ENCODE results near the gene DGKD.

The DGKD gene

GRCh38 chr2:233375490-233376314, 21.4 kb downstream of the DGKD start:
- Histone ChIP-seq H4K20me1 (ENCODE audit: low read depth, low read length) (no peaks in the 10 kb centered on the region; the same call in 1 of the 2 replicates), H3K4me2 (ENCODE audit: low read depth, low read length, poor library complexity, severe bottlenecking) (peak overlapping the region; percentile 60), H3K79me2 (ENCODE audit: insufficient read depth, low read length) (no peaks in the 10 kb centered on the region), H3K27ac (ENCODE audit: low read depth, low read length) (peak overlapping the region; percentile 65), H3K27me3 (ENCODE audit: low read length) (no peaks in the 10 kb centered on the region), H3K9ac (ENCODE audit: low read length) (peak overlapping the region; percentile 15; the same call in 1 of the 2 replicates), H3F3A (ENCODE audit: insufficient read depth) (peaks cover 10% of the 10 kb centered on the region; the same call in 1 of the 2 replicates), H3K4me3 (ENCODE audit: insufficient read depth, low read length, poor library complexity, severe bottlenecking) (peak overlapping the region; percentile 4), H3K9me2 (replicated peaks; ENCODE audit: insufficient read depth, low read length) (no peaks in the 10 kb centered on the region), H2AFZ (ENCODE audit: low read depth, low read length, severe bottlenecking) (no peak overlapping the region), H3K36me3 (ENCODE audit: low read length) (0 out of 2 replicates have a peak, but pooled peaks cover 3% of the 10 kb centered on the region), H3K9me3 (ENCODE audit: insufficient read depth, low read length) (no peaks in the 10 kb centered on the region)
- no peak for TF ChIP-seq EZH2phosphoT487 (conservative IDR thresholded peaks at IDR 0.05; ENCODE audit: low read length)
- no peak for TF ChIP-seq CTCF (IDR thresholded peaks at IDR 0.05; ENCODE audit: insufficient read depth, low read length, poor library complexity, severe bottlenecking)

- no peak overlapping the region for H2AFZ ChIP-seq (ENCODE audit: low read depth, low read length, severe bottlenecking)
- H3K27ac ChIP-seq (ENCODE audit: low read depth, low read length) = peak overlapping the region; percentile 48; the same call in 1 of the 2 replicates
Measured at GRCh38 chr2:233379034-233379433, 24.7 kb downstream of the DGKD start.

GRCh38 chr2:233379441-233379840, 25.1 kb downstream of the DGKD start:
- Histone ChIP-seq H3K9me2 (replicated peaks; ENCODE audit: insufficient read depth, low read length) (no peaks in the 10 kb centered on the region), H3K9ac (ENCODE audit: low read length) (no peak overlapping the region), H3K27ac (ENCODE audit: low read depth, low read length) (peak overlapping the region; percentile 48; the same call in 1 of the 2 replicates), H3F3A (ENCODE audit: insufficient read depth) (peaks cover 15% of the 10 kb centered on the region; the same call in 1 of the 2 replicates), H3K27me3 (ENCODE audit: low read length) (no peaks in the 10 kb centered on the region), H3K9me3 (ENCODE audit: insufficient read depth, low read length) (no peaks in the 10 kb centered on the region), H3K4me2 (ENCODE audit: low read depth, low read length, poor library complexity, severe bottlenecking) (peak overlapping the region; percentile 45), H2AFZ (ENCODE audit: low read depth, low read length, severe bottlenecking) (no peak overlapping the region), H3K36me3 (ENCODE audit: low read length) (no peaks in the 10 kb centered on the region), H3K79me2 (ENCODE audit: insufficient read depth, low read length) (no peaks in the 10 kb centered on the region), H4K20me1 (ENCODE audit: low read depth, low read length) (no peaks in the 10 kb centered on the region; the same call in 1 of the 2 replicates), H3K4me3 (ENCODE audit: insufficient read depth, low read length, poor library complexity, severe bottlenecking) (no peak overlapping the region)
- no peak for TF ChIP-seq EZH2phosphoT487 (conservative IDR thresholded peaks at IDR 0.05; ENCODE audit: low read length)
- TF ChIP-seq CTCF (IDR thresholded peaks at IDR 0.05; ENCODE audit: insufficient read depth, low read length, poor library complexity, severe bottlenecking) = no peak

More at GRCh38 chr2:233379034-233379433, 24.7 kb downstream of the DGKD start:
- H3K9me2 ChIP-seq (replicated peaks; ENCODE audit: insufficient read depth, low read length) = no peaks in the 10 kb centered on the region
- H3K9ac ChIP-seq (ENCODE audit: low read length) = no peak overlapping the region
- H3K4me2 ChIP-seq (ENCODE audit: low read depth, low read length, poor library complexity, severe bottlenecking) = no peak overlapping the region
- TF ChIP-seq EZH2phosphoT487 (conservative IDR thresholded peaks at IDR 0.05; ENCODE audit: low read length) (no peak), CTCF (IDR thresholded peaks at IDR 0.05; ENCODE audit: insufficient read depth, low read length, poor library complexity, severe bottlenecking) (no peak)
- H4K20me1 ChIP-seq (ENCODE audit: low read depth, low read length) = no peaks in the 10 kb centered on the region; the same call in 1 of the 2 replicates
- H3K79me2 ChIP-seq (ENCODE audit: insufficient read depth, low read length) = no peaks in the 10 kb centered on the region
- no peaks in the 10 kb centered on the region for H3K27me3 ChIP-seq (ENCODE audit: low read length)
- H3K4me3 ChIP-seq (ENCODE audit: insufficient read depth, low read length, poor library complexity, severe bottlenecking) = no peak overlapping the region
- H3K9me3 ChIP-seq (ENCODE audit: insufficient read depth, low read length) = no peaks in the 10 kb centered on the region
- H3K36me3 ChIP-seq (ENCODE audit: low read length) = no peaks in the 10 kb centered on the region
- H3F3A ChIP-seq (ENCODE audit: insufficient read depth) = peaks cover 15% of the 10 kb centered on the region; the same call in 1 of the 2 replicates
